ENCODE measurements around the gene GREB1.

GREB1 gene

DNA sequence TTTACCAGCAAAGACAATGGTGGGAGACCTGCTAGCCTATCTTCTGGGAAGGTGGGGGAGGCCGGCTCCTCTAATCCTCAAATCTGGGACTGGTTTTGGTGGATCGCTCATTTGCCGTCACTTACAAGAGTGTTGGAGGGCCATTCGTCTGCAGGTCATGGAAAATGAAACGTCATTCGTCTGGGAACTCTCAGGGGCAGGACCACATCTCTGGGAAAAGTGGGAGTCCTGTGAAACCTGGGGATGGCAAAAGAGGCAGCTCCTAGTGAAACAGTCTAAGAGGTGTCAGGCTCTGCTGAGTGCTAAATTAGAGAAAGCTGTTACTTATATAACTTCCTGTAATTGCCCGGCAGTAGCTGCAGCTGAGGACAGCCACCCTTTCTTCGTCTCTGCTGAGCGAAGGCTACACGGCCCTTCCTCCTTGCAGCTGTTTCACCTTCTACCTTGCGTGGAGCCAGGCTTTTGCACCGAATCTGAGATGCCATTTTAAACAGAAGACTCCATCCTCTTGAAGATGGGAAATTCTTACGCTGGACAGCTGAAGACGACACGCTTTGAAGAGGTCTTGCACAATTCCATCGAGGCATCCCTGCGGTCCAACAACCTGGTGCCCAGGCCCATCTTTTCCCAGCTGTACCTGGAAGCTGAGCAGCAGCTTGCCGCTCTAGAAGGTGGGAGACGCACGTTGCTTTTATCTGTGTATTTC, 22.4 kb downstream of the GREB1 start:
- H3K4me1 ChIP-seq, result peaks cover 8% of the 10 kb centered on the region
- no peak for DNase-seq
- H3K27me3 ChIP-seq, result no peaks in the 10 kb centered on the region
- H3K9me3 ChIP-seq, result no peaks in the 10 kb centered on the region
- TF ChIP-seq, protein P1, sequence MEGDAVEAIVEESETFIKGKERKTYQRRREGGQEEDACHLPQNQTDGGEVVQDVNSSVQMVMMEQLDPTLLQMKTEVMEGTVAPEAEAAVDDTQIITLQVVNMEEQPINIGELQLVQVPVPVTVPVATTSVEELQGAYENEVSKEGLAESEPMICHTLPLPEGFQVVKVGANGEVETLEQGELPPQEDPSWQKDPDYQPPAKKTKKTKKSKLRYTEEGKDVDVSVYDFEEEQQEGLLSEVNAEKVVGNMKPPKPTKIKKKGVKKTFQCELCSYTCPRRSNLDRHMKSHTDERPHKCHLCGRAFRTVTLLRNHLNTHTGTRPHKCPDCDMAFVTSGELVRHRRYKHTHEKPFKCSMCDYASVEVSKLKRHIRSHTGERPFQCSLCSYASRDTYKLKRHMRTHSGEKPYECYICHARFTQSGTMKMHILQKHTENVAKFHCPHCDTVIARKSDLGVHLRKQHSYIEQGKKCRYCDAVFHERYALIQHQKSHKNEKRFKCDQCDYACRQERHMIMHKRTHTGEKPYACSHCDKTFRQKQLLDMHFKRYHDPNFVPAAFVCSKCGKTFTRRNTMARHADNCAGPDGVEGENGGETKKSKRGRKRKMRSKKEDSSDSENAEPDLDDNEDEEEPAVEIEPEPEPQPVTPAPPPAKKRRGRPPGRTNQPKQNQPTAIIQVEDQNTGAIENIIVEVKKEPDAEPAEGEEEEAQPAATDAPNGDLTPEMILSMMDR (IDR thresholded peaks at IDR 0.05; ENCODE audit: low read depth, low read length), result no peak
- no peak overlapping the region for H3K4me3 ChIP-seq (ENCODE audit: low read depth, low read length)
- H3K36me3 ChIP-seq, result peaks cover 4% of the 10 kb centered on the region; the same call in 1 of the 2 replicates

DNA sequence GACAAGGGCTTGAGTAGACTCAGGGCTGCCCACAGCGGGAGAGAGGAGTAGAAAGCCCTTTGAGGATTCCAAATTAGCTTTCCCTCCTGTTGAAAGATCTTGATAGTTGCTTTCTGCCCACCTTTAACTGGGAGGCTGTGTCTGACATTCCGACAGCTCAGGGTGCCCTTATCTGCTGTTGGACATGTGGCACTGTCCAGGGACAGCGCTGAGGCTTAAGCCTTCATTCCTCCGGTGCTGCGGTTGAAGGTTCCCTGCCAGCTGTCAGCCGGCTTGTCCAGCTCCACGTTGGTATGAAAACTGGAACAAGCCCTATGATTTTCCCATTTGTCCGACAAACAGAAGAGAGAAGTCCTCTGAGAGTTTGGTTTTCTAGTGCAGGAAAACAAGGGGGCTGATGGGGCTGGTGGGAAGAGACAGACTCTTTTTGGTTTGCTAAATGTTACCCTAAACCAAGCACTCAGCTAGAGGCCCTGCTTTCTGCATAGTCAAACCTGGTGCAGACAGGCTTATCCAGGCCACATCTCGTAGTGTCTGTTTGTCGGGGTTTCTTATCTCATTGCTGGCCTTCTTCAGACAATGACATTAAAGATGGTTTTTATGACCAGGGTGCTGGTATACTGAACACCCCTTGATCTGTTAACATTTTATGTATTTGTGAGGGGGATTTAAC, 24.5 kb downstream of the GREB1 start:
- no peaks in the 10 kb centered on the region for H3K27me3 ChIP-seq

DNA sequence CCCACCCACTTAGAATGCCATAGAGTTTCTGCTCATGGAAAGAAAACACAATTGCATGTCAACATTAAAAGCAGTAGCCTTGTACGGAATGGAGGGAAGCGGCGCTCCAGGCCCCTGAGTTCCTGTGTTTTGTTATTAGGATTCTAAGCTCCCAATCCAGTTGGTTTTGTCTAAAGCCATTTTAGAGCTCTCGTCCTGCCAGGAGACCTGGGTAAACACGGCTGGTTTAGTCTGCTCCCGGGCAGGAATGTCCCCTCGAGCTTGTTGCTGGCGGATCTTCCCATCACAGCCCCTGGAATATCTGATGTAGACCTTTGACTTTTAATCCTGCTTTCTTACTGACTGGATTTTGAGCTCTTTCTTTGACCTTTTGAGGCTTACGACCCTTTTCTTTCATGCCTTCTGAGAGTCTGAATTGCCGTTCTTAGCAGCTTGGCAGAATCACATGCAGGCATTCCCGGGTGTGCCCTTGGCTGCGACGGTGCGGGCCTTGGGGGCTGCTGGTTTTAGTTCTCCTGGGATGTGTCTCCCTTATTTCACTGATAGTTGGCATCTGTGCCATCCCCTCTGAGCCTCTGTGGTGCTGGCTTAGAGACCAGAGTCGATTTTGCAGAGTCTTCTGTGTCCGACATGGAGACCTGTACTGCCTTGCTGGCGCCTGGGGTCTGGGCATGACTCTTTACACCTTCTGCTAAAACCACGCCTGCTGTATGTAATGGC, 25.4 kb downstream of the GREB1 start:
- Histone ChIP-seq H3K27me3 (no peaks in the 10 kb centered on the region), H3K4me3 (ENCODE audit: low read depth, low read length) (no peak overlapping the region), H3K4me1 (peaks cover 8% of the 10 kb centered on the region), H3K9me3 (no peaks in the 10 kb centered on the region), H3K36me3 (peaks cover 7% of the 10 kb centered on the region)
- TF ChIP-seq, protein P1 (IDR thresholded peaks at IDR 0.05; ENCODE audit: low read depth, low read length), result no peak
- no peak for DNase-seq

More for the DNA sequence above, 24.5 kb downstream of the GREB1 start:
- Histone ChIP-seq H3K4me1 (peaks cover 8% of the 10 kb centered on the region), H3K36me3 (peaks cover 7% of the 10 kb centered on the region), H3K4me3 (ENCODE audit: low read depth, low read length) (no peak overlapping the region), H3K9me3 (no peaks in the 10 kb centered on the region)
- no peak for DNase-seq
- TF ChIP-seq, protein P1 (IDR thresholded peaks at IDR 0.05; ENCODE audit: low read depth, low read length), result no peak

DNA sequence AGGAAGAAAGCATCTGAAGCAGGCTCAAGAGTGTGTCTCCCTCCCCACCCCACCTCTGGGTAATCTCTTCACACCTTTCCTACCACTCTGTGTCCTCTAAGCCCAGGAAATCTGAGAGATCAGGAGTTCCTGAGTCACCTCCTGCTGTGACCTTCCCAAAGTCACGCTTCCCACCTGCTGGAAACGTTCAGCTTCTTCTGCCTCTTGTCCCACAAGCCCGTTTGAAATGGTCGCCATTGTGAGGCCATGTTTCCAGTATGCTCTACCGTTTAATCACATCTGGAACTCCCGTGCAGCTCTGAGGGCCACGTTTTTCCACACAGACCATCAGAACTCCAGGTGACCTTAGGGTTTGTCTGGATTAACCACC, 25.9 kb downstream of the GREB1 start:
- H3K27me3 ChIP-seq, result no peaks in the 10 kb centered on the region
- peaks cover 8% of the 10 kb centered on the region for H3K4me1 ChIP-seq
- TF ChIP-seq, protein P1 (IDR thresholded peaks at IDR 0.05; ENCODE audit: low read depth, low read length), result no peak
- H3K9me3 ChIP-seq, result no peaks in the 10 kb centered on the region
- H3K36me3 ChIP-seq, result peaks cover 7% of the 10 kb centered on the region
- no peak for DNase-seq
- no peak overlapping the region for H3K4me3 ChIP-seq (ENCODE audit: low read depth, low read length)

DNA sequence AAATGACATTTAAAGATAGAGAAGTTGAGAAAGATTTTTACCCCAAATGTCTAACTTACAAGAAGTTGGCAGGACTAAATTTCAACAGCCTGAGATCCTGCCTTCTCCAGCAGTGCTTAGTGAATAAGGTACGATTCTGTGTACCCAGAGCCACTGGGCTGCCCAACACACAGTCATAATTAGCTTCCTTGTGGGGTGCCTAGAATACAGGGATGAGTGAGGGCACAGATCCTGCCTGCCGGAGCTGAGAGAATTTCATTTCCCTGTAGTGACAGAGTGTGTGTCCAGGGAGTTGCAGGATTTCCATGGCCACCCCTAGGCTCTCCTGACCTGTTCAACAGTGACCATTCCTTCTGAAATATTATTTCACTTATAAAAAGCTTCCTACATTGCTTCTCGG, 27.0 kb downstream of the GREB1 start:
- no peak for DNase-seq
- TF ChIP-seq, protein P1 (IDR thresholded peaks at IDR 0.05; ENCODE audit: low read depth, low read length), result no peak
- no peaks in the 10 kb centered on the region for H3K27me3 ChIP-seq

More for the DNA sequence above, 27.0 kb downstream of the GREB1 start:
- no peak overlapping the region for H3K4me3 ChIP-seq (ENCODE audit: low read depth, low read length)
- H3K9me3 ChIP-seq, result no peaks in the 10 kb centered on the region
- H3K36me3 ChIP-seq, result peaks cover 7% of the 10 kb centered on the region
- peaks cover 8% of the 10 kb centered on the region for H3K4me1 ChIP-seq
